ENCODE data around the gene KRTAP10-9. TPM values are rescaled to one million over a fixed set of nuclear protein-coding genes. Genes with fewer than 3 reads are reported as not detected.

The KRTAP10-9 gene
- total and polyA plus RNA-seq, 2 of the 8 experiments (the other 6 are each of a cell fraction or from before 2014, with no cell fraction given), result not detected

- no peaks in the 10 kb centered on the region for H3K79me2 ChIP-seq (ENCODE audit: control insufficient read depth in 1 of 2, insufficient read depth in 2 of 2, low read length in 2 of 2)
- no peak overlapping the region for H3K14ac ChIP-seq (ENCODE audit: insufficient read length)
- 0 out of 7 replicates have a peak, but pooled peaks cover 0 to 2% (median 0%) of the 10 kb centered on the region in 4 experiments for H3K4me1 ChIP-seq (replicated peaks in 1 of 4; ENCODE audit: control insufficient read depth in 3 of 4, insufficient read depth in 4 of 4, low read length in 3 of 4)
- no peak overlapping the region for H3K56ac ChIP-seq (replicated peaks; ENCODE audit: insufficient read length, low read depth, low read length)
- no peak overlapping the region for H2BK5ac ChIP-seq (ENCODE audit: low read depth, low read length)
- no peak overlapping the region for H3K4ac ChIP-seq (replicated peaks; ENCODE audit: insufficient read length, low read depth, low read length)
- DNase-seq (ENCODE audit: low read depth in 1 of 2, low spot score in 2 of 2) (no peak), FAIRE-seq (no peak)
- no peaks in the 10 kb centered on the region for H3K23me2 ChIP-seq (ENCODE audit: low read depth, low read length)
- ChIA-PET POLR2A (ENCODE audit: partially characterized antibody) (no interaction called here), CTCF (ENCODE audit: partially characterized antibody) (interaction anchor here (1.1 to 2.1 kb wide), 3 partner anchors 9 to 41 kb away, joined by 3 to 4 read pairs (median 3); no protein-coding TSS in a partner anchor)
- H3K79me1 ChIP-seq (ENCODE audit: low read depth, low read length), result no peaks in the 10 kb centered on the region
- H2AK5ac ChIP-seq (ENCODE audit: low read depth, low read length), result no peak overlapping the region
- no peak overlapping the region for H3K18ac ChIP-seq (ENCODE audit: extremely low read depth, low read length)
- no peak overlapping the region for H2BK15ac ChIP-seq (ENCODE audit: low read length)
- no peak overlapping the region for H3K4me2 ChIP-seq (ENCODE audit: insufficient read depth in 1 of 2, low read depth in 2 of 2, low read length in 2 of 2)
- H3K9ac ChIP-seq (replicated peaks in 1 of 4; ENCODE audit: extremely low read depth in 1 of 4, low read depth in 3 of 4, low read length in 3 of 4), result no peak overlapping the region
- H2BK120ac ChIP-seq (replicated peaks; ENCODE audit: low read depth, low read length), result no peak overlapping the region
- H3K27ac ChIP-seq (ENCODE audit: low read depth, low read length), result no peak overlapping the region
- no peaks in the 10 kb centered on the region for H3K27me3 ChIP-seq (replicated peaks in 1 of 4; ENCODE audit: control insufficient read depth in 3 of 4, extremely low read depth in 1 of 4, insufficient read depth in 3 of 4, low read length in 3 of 4)
- H3K23ac ChIP-seq (ENCODE audit: insufficient read length), result no peak overlapping the region
- no peak overlapping the region for H2AFZ ChIP-seq (ENCODE audit: low read length)
- no peak overlapping the region for H4K5ac ChIP-seq (ENCODE audit: insufficient read length, low read depth, low read length)
- no peak overlapping the region for H3K4me3 ChIP-seq (ENCODE audit: extremely low read depth in 1 of 4, insufficient read depth in 2 of 4, low read depth in 3 of 4, low read length in 4 of 4)
- H3K9me3 ChIP-seq (ENCODE audit: insufficient read depth in 2 of 2, low read depth in 1 of 2, low read length in 1 of 2), result peaks cover 22 to 24% of the 10 kb centered on the region in 2 experiments
- H3K36me3 ChIP-seq (ENCODE audit: control insufficient read depth in 2 of 4, insufficient read depth in 4 of 4, low read length in 3 of 4), result no peaks in the 10 kb centered on the region; a peak in 1 of 8 replicates
- H4K8ac ChIP-seq (ENCODE audit: extremely low read depth, insufficient read depth, low read length), result no peak overlapping the region
- TF ChIP-seq SIX5 (IDR thresholded peaks at IDR 0.05; ENCODE audit: low read depth, low read length), result no peak
- no peak for TF ChIP-seq BRCA1 (IDR thresholded peaks at IDR 0.05; ENCODE audit: low read depth, low read length)
- TF ChIP-seq TAF1 (IDR thresholded peaks at IDR 0.05; ENCODE audit: low read depth, low read length), result no peak
- no peak for TF ChIP-seq JUN (IDR thresholded peaks at IDR 0.05; ENCODE audit: low read depth, low read length)
- no peak for TF ChIP-seq ATF2 (IDR thresholded peaks at IDR 0.05; ENCODE audit: low read length)
- TF ChIP-seq KDM5A (IDR thresholded peaks at IDR 0.05; ENCODE audit: low read length), result no peak
- no peak for TF ChIP-seq TAF7 (optimal IDR thresholded peaks at IDR 0.05; ENCODE audit: borderline replicate concordance, low read depth, low read length)
- TF ChIP-seq E2F6 (IDR thresholded peaks at IDR 0.05), result no peak
- no peak for TF ChIP-seq EGR1 (IDR thresholded peaks at IDR 0.05; ENCODE audit: borderline replicate concordance, low read depth, low read length)
- no peak for TF ChIP-seq USF2 (IDR thresholded peaks at IDR 0.05; ENCODE audit: low read length)
- no peak for TF ChIP-seq NRF1 (IDR thresholded peaks at IDR 0.05; ENCODE audit: low read depth, low read length)
- H2BK12ac ChIP-seq (ENCODE audit: low read depth, low read length), result no peak overlapping the region
- no peak overlapping the region for H4K91ac ChIP-seq (replicated peaks; ENCODE audit: insufficient read length, low read length)
- peaks cover 0 to 1% of the 10 kb centered on the region in 2 experiments for H4K20me1 ChIP-seq (replicated peaks in 1 of 2; ENCODE audit: control insufficient read depth in 1 of 2, insufficient read depth in 2 of 2, low read length in 2 of 2)
- H2BK20ac ChIP-seq (ENCODE audit: low read length), result no peak overlapping the region
These were observed 17.7 kb upstream of the KRTAP10-9 start for GRCh38 chr21:44609193-44609592.

Measured in H1 (cell line).